GM19351 (cell line): Measurements from ENCODE around the gene ZNF823.
"Not testable (repeated sequence)": the region's sequence is repeated elsewhere in the genome, so short reads cannot be mapped to it uniquely, and the experiment has no call there.

ENCODE experiments used
- ATAC-seq: cut with Tn5 transposase; IDR thresholded peaks from one replicate; pipeline ENCODE4 v1.9.1; 2021; ENCODE audit warnings: mild to moderate bottlenecking, moderate library complexity; ENCODE audit not compliant: unreplicated experiment

ZNF823 gene

GRCh38 chr19:11738746-11739620 lies at the start of gene ZNF823:
Gene ZNF823 (minus strand): TSS chr19:11738946. CDS start chr19:11738819, 127 bp downstream.
- peak; percentile 91 for ATAC-seq

DNA sequence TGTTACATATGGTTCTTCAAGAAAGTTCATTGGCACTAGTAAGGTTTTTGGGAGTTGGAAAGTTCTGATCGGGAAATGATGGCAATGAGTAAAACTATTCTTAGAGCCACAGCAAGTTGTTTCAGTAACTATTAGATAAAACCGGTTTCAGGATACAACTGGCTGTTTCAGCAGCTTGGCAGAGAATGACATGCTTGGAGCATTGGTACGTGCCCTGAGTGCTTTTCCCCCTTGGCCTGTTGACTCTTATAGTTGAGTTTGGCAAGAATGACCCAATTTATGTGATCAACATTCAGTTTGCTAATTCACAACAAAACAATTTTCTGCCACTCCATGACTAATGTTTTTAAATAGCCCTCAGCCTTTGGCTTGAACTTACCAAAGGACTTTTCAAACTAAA lies 48.8 kb upstream of the ZNF823 start:
- ATAC-seq, result no peak

DNA sequence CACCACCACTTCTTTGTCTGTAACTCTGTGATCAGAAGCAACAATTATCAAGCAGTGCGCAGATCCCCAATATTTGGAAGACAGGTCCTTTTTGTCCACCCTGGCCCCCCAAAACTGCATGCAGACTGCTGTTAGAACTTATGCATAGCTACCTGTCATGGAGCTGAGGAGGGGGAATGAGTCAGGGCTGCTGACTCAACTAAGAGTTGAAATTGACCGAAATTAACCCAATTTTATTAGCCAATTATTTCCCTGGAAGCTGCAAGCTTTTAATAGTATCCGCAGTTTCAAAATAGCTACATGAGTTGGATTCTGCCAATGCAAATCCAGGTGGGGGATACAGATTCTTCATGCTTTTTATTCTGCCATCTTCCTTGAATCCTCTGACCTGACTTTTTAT lies 45.6 kb upstream of the ZNF823 start:
- no peak for ATAC-seq

DNA sequence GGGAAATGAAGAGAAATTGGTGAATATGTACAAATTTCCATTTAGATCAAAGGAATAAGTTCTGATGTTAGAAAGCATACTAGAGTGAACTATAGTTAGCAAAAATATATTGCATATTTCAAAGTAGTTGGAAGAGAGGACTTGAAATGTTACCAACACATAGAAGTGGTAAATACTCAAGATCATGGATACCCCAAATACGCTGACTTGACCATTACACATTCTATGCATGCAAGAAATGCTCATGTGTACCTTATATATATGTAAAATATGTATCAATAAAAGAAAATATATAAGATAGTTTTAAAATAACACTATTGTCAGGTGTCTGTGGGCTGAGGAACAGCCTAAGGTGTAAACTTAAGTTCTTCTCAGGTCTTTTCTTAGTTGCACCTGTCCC lies 45.0 kb upstream of the ZNF823 start:
- no peak for ATAC-seq

DNA sequence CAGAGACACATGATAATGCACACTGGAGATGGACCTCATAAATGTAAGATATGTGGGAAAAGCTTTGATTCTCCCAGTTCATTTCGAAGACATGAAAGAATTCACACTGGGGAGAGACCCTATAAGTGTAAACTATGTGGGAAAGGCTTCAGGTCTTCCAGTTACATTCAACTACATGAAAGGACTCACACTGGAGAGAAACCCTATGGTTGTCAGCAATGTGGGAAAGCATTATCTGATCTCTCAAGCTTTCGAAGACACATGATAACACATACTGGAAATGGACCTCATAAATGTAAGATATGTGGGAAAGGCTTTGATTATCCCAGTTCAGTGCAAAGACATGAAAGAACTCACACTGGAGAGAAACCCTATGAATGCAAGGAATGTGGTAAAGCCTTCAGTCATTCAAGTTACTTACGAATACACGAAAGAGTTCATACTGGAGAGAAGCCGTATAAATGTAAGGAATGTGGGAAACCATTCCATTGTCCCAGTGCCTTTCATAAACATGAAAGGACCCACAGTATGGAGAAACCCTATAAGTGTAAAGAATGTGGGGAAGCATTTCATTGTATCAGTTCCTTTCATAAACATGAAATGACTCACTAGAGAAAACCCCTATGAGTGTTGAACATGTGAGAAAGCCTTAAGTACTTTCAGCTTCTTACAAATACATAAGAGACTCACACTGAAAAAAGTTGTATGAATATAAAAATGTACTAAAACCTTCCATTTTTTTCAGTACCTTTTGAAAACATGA lies 42.7 kb upstream of the ZNF823 start:
- ATAC-seq, result no peak

DNA sequence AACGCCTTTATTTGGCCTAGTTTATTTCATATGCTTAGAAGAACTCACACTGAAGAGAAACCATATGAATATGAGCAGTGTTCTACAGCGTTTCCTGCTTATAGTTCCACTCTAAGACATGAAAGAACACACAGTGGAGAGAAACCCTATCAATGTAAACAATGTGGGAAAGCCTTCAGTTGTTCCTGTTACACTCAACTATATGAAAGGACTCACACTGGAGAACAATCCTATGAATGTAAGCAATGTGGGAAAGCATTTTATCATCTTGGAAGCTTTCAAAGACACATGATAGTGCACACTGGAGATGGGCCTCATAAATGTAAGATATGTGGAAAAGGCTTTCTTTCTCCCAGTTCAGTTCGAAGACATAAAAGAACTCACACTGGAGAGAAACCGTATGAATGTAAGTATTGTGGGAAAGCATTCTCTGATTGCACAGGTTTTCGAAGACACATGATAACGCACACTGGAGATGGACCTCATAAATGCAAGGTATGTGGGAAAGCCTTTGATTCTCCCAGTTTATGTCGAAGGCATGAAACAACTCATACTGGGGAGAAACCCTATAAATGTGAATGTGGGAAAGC lies 41.8 kb upstream of the ZNF823 start:
- no peak for ATAC-seq

GRCh38 chr19:11776669-11777068 lies 37.9 kb upstream of the ZNF823 start:
- not testable (repeated sequence) for ATAC-seq

DNA sequence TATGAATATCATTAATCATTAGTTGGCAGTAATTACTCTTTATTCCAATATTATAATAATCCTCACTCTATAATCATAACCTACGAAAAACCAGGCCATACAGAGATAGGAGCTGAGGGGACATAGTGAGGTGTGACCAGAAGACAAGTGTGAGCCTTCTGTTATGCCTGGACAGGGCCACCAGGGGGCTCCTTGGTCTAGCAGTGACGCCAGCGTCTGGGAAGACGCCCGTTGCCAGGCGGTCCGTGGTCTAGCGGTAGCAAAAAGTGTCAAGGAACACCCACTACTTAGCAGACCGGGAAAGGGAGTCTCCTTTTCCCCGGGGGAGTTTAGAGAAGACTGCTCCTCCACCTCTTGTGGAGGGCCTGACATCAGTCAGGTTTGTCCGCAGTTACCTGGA lies 32.8 kb upstream of the ZNF823 start:
- not testable (repeated sequence) for ATAC-seq

- ATAC-seq, result no peak
Observed at GRCh38 chr19:11769995-11770394, 31.2 kb upstream of the ZNF823 start.

DNA sequence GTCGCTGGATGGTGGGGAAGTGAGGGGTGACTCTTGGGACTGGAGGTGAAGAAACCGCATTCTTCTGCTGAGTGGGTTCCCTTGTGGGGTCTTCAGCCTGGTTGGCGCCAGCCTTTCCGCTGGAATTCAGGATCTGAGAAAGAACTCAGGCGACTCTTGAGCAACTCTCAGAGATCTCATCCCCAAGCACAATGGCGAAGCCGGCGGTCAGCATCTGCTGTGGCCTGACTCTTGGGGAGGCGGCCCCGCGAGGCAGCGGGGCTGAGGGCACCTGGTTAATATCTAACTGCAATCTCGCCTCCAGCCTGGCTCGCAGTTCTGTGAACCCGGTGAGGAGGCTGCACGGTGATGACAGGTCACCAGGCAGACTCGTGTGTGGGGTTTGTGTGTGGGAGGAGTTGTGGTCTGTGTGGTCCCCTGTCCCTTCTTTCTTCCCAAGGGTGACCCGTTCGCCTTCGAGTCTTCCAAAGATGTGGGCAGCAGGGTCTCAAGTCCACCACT lies 28.9 kb upstream of the ZNF823 start:
- no peak for ATAC-seq

DNA sequence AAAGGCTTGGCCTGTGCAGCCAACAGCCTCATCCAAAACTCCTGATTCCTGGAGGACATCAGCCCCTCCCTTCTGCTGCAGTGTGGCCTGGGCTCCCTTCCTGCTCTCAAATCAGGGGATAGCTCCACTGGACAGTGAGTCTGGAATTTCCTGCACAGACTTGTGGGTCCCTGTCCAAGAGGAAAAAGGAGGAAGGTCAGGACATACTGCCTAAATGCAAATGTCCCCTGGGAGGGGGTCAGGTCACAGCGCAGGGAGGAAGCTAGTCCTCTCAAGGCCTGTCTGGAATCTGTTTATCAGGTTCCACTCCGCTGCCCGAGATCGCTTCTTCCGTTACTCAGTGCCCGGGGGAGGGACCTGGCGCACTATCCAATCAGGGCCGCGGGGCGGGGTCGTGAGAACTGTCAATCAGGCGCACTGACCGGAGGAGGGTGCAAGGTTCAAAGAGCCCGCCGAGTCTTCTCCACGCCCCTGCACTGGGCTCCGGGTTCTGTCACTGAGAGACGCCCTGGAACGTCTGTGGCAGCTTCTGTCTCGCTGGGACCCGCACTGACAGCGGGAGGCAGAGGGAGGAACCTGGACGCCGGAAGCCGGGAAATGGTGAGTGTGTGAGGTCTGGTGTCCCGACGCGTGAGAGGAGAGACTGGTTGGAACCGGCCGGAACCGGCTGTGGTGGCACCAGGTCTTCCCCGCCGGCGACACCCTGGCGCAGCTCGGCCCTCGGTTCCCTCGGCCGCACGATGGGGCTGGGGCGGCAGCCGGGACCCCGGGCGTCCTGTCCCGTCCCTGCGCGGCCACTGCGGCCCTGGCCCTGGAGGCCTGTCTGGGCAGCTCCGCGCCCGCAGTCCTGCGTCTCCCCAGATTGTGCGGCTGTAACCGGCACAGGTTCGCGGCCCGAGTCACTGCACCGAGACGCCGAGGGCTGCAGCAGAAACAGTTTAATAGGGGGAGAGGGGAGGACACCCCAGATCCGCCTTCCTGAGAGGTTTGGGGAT lies 28.1 kb upstream of the ZNF823 start, which contains the start of gene ZNF441:
Gene ZNF441 (plus strand): TSS at position 404 of the 995 bp plus-strand sequence. CDS start 194 bp downstream, at position 598.
- peak; percentile 96 for ATAC-seq

DNA sequence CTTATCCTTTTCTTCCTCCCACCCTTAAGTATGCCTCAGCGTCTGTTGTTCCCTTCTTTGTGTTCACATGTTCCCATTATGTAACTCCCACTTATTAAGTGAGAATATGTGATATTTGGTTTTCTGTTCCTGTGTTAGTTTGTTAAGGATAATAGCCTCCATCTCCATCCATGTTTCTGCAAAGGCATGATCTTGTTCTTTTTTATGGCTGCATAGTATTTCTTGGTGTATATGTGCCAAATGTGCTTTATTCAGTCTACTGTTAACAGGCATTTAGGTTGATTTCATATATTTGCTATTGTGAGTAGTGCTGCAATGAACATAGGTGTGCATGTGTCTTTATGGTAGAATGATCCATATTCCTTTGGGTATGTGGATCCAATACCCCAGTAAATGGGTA lies 24.9 kb upstream of the ZNF823 start:
- no peak for ATAC-seq

- no peak for ATAC-seq
Observed at GRCh38 chr19:11763117-11763516, 24.4 kb upstream of the ZNF823 start.

DNA sequence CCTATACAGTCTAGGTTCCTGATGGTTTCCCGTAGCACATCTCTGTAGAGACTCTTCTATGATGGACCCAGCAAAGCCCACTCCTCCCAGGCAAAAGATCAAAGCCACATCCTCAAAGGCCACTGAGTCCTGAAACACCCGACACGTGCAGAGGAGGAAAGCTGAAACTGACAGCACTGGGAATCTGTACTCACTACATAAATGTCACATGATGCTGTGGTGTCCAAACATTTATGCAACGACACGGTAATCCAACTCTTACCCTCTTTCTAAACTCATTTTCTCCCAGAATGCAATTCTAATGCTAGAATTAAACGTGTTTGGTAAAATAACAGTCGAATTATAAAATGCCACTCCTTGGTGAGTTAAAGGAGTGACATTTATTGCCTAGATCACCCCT lies 21.1 kb upstream of the ZNF823 start:
- no peak for ATAC-seq

DNA sequence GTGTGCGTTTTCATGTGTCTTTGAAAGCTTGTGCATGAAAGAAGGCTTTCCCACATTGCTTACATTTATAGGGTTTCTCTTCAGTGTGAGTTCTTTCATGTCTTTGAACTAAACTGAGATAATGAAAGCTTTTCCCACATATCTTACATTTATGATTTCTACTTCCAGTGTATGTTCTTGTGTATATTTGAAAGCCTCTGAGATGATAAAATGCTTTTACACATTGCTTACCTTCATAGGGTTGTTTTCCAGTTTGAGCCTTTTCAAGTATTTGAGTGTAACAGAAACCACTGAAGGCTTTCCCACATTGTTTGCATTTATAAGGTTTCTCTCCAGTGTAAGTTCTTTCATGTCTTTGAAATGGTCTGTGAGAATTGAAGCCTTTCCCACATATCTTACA lies 18.2 kb upstream of the ZNF823 start:
- ATAC-seq, result no peak

DNA sequence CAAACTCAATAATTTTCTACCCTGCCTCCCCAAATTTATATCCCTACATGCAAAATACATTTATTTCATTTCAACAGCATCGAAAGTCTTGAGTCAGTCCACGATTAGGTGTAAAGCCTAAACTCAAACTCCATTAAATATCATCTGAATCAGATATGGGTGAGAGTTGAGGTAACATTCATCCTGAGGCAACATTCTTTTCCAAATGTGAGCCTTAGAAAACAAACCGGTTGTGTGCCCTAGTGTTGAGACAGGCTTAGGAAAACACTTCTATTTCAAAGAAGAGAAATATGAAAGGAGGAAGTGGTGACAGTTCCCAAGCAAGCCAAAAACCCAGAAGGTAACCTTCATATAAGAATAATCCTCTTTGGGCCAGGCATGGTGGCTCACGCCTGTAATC lies 15.9 kb upstream of the ZNF823 start:
- no peak for ATAC-seq

DNA sequence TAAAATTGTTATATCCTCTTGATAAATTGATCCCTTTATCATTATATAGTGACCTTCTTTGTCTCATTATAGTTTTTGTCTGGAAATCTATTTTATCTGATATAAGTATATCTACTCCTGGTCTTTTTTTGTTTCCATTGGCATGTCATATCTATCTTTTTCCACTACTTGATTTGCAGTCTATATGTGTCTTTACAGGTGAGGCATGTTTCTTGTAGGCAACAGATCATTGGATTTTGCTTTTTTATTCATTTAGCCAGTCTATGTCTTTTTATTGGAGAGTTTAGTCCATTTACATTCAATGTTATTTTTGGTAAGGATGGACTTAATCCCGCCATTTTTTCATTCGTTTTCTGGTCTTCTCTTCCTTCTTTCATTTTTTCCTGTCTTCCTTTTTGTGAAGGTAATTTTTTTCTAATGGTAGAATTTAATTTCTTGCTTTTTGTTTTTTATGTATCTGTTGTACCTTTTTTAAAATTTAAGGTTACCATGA lies 13.5 kb upstream of the ZNF823 start:
- no peak for ATAC-seq

GRCh38 chr19:11749751-11750150 lies 11.0 kb upstream of the ZNF823 start:
- ATAC-seq, result no peak

GRCh38 chr19:11747277-11747676 lies 8.5 kb upstream of the ZNF823 start:
- ATAC-seq, result no peak

GRCh38 chr19:11745869-11746268 lies 7.1 kb upstream of the ZNF823 start:
- ATAC-seq, result no peak
